Neural cell (in vitro differentiated cells): Measurements from ENCODE around the gene FHOD3. TPM values are rescaled to one million over a fixed set of nuclear protein-coding genes. Genes with fewer than 3 reads are reported as not detected.

ENCODE experiments used
- H2AFZ ChIP-seq: fragments of 200-600, 300-800 bp; sonication (generic), shearing (Covaris generic); 2 replicates; pipeline ENCODE4 v1.6.0; 2014; ENCODE audit warnings: low read depth, mild to moderate bottlenecking, antibody characterized with exemption, low read length, moderate library complexity
- H3F3A ChIP-seq: fragments of 200-600 bp; shearing (Covaris generic); 2 replicates; pipeline ENCODE4 v1.6.1; 2016; ENCODE audit warnings: mild to moderate bottlenecking, moderate library complexity, mixed read lengths, antibody characterized with exemption, low read length; ENCODE audit not compliant: insufficient read depth, poor library complexity, severe bottlenecking
- H3K27ac ChIP-seq: fragments of 200-600, 300-800 bp; sonication (generic), shearing (Covaris generic); 2 replicates; pipeline ENCODE4 v1.5.1; 2014; ENCODE audit warnings: mild to moderate bottlenecking, low read length, moderate library complexity
- H3K27me3 ChIP-seq: fragments of 300-800, 200-600 bp; sonication (generic), shearing (Covaris generic); 2 replicates; pipeline ENCODE4 v1.6.0; 2014; ENCODE audit warnings: mild to moderate bottlenecking, low read depth, low read length, moderate library complexity; ENCODE audit not compliant: insufficient read depth
- H3K36me3 ChIP-seq: fragments of 300-800, 200-600 bp; sonication (generic), shearing (Covaris generic); 2 replicates; pipeline ENCODE4 v1.5.1; 2014; ENCODE audit warnings: mild to moderate bottlenecking, antibody characterized with exemption, low read length, moderate library complexity; ENCODE audit not compliant: insufficient read depth
- H3K4me2 ChIP-seq: fragments of 300-800, 200-600 bp; sonication (generic), shearing (Covaris generic); 2 replicates; pipeline ENCODE4 v1.6.0; 2014; ENCODE audit warnings: mild to moderate bottlenecking, low read length
- H3K4me3 ChIP-seq: fragments of 300-800, 200-600 bp; sonication (generic), shearing (Covaris generic); 2 replicates; pipeline ENCODE4 v1.5.1; 2014; ENCODE audit warnings: mild to moderate bottlenecking, low read length, moderate library complexity
- H3K79me2 ChIP-seq: fragments of 200-600 bp; shearing (Covaris generic); replicated peaks from 2 replicates; pipeline ENCODE4 v1.6.0; 2014; ENCODE audit warnings: mild to moderate bottlenecking, low read length, moderate library complexity; ENCODE audit not compliant: insufficient read depth
- H3K9ac ChIP-seq: fragments of 300-800, 200-600 bp; sonication (generic), shearing (Covaris generic); 2 replicates; pipeline ENCODE4 v1.6.1; 2016; ENCODE audit warnings: mild to moderate bottlenecking, low read length, mixed read lengths
- H3K9me2 ChIP-seq: fragments of 200-600 bp; shearing (Covaris generic); 2 replicates; pipeline ENCODE4 v1.6.1; 2016; ENCODE audit warnings: mild to moderate bottlenecking, low read length, mixed read lengths; ENCODE audit not compliant: insufficient read depth
- H3K9me3 ChIP-seq: fragments of 200-600, 300-800 bp; sonication (generic), shearing (Covaris generic); 2 replicates; pipeline ENCODE4 v1.6.1; 2016; ENCODE audit warnings: mild to moderate bottlenecking, mixed run types, low read length, moderate library complexity, mixed read lengths
- H4K20me1 ChIP-seq: fragments of 200-600 bp; shearing (Covaris generic); 2 replicates; pipeline ENCODE4 v1.6.1; 2016; ENCODE audit warnings: mild to moderate bottlenecking, mixed run types; ENCODE audit not compliant: insufficient read depth
- CTCF ChIP-seq: fragments of 450-650 bp; IDR thresholded peaks from 2 replicates; pipeline ENCODE4 v1.5.1; 2014; ENCODE audit warnings: antibody characterized with exemption, mild to moderate bottlenecking, moderate library complexity; ENCODE audit not compliant: poor library complexity, severe bottlenecking
- EP300 ChIP-seq: fragments of 450-650 bp; conservative IDR thresholded peaks from 2 replicates; pipeline ENCODE4 v1.6.1; 2014; ENCODE audit warnings: antibody characterized with exemption, mild to moderate bottlenecking, moderate library complexity; ENCODE audit not compliant: poor library complexity, severe bottlenecking
- EZH2 ChIP-seq: fragments of 200-600, 300-800 bp; shearing (Covaris generic), sonication (generic); IDR thresholded peaks from 2 replicates; pipeline ENCODE4 v1.6.1; 2014; ENCODE audit warnings: antibody characterized with exemption, low read length, borderline replicate concordance, mild to moderate bottlenecking; ENCODE audit not compliant: insufficient read depth, poor library complexity, severe bottlenecking
- MXI1 ChIP-seq: fragments of 450-650 bp; conservative IDR thresholded peaks from 2 replicates; pipeline ENCODE4 v1.6.1; 2014; ENCODE audit warnings: antibody characterized with exemption, mild to moderate bottlenecking; ENCODE audit not compliant: poor library complexity, severe bottlenecking
- POLR2AphosphoS5 ChIP-seq: IDR thresholded peaks from 2 replicates; pipeline ENCODE4 v1.6.1; 2012
- RAD21 ChIP-seq: fragments of 450-650 bp; conservative IDR thresholded peaks from 2 replicates; pipeline ENCODE4 v1.6.1; 2014; ENCODE audit warnings: antibody characterized with exemption, mild to moderate bottlenecking, moderate library complexity
- REST ChIP-seq: IDR thresholded peaks from 2 replicates; pipeline ENCODE4 v1.6.1; 2012; ENCODE audit warnings: borderline replicate concordance
- SMC3 ChIP-seq: fragments of 450-650 bp; conservative IDR thresholded peaks from 2 replicates; pipeline ENCODE4 v1.6.1; 2014; ENCODE audit warnings: antibody characterized with exemption, mild to moderate bottlenecking, moderate library complexity; ENCODE audit not compliant: poor library complexity
- TAF1 ChIP-seq: IDR thresholded peaks from 2 replicates; pipeline ENCODE4 v1.6.1; 2012; ENCODE audit warnings: low read depth
- polyA plus RNA-seq: library from polyadenylated mRNA; depleted of rRNA; stranded (reverse); fragments of >200 nt; gene quantifications from 2 replicates; pipeline ENCODE4 v1.2.3, GENCODE V29; 2014

Gene FHOD3
- polyA plus RNA-seq, 1 donor from 2014 or later = 19.4 TPM

GRCh38 chr18:36676629-36677028 is 379.1 kb downstream of the FHOD3 start:
- Histone ChIP-seq H3K79me2 (no peaks in the 10 kb centered on the region), H3K27ac (no peak overlapping the region), H3K4me2 (no peak overlapping the region), H3F3A (no peaks in the 10 kb centered on the region), H2AFZ (no peak overlapping the region), H3K4me3 (no peak overlapping the region), H4K20me1 (no peaks in the 10 kb centered on the region), H3K9me2 (no peaks in the 10 kb centered on the region), H3K36me3 (no peaks in the 10 kb centered on the region), H3K27me3 (no peaks in the 10 kb centered on the region), H3K9ac (no peak overlapping the region), H3K9me3 (peaks cover 6% of the 10 kb centered on the region)
- TF ChIP-seq MXI1 (no peak), REST (no peak), EZH2 (no peak), RAD21 (no peak), CTCF (no peak), SMC3 (no peak), EP300 (no peak), TAF1 (no peak), POLR2AphosphoS5 (no peak)

GRCh38 chr18:36680042-36680441 is 382.5 kb downstream of the FHOD3 start:
- Histone ChIP-seq H3F3A (no peaks in the 10 kb centered on the region), H3K27me3 (no peaks in the 10 kb centered on the region), H4K20me1 (no peaks in the 10 kb centered on the region), H2AFZ (no peak overlapping the region), H3K36me3 (no peaks in the 10 kb centered on the region), H3K79me2 (no peaks in the 10 kb centered on the region), H3K27ac (no peak overlapping the region), H3K4me2 (no peak overlapping the region), H3K9me2 (no peaks in the 10 kb centered on the region), H3K4me3 (no peak overlapping the region), H3K9ac (no peak overlapping the region), H3K9me3 (peaks cover 6% of the 10 kb centered on the region)
- no peak for TF ChIP-seq RAD21
- TF ChIP-seq EZH2 = no peak
- TF ChIP-seq SMC3 = no peak
- TF ChIP-seq CTCF = no peak
- no peak for TF ChIP-seq TAF1
- no peak for TF ChIP-seq REST
- no peak for TF ChIP-seq MXI1
